Subcutaneous adipose tissue (tissue), 4 donors: ENCODE results near the gene CYB5D1. TPM values are rescaled to one million over a fixed set of nuclear protein-coding genes. Genes with fewer than 3 reads are reported as not detected.

Experiments
- CTCF ChIP-seq: fragments of 450-650 bp; IDR thresholded peaks from one replicate; pipeline ENCODE4 v1.5.1; 2016; ENCODE audit warnings: low read depth, mild to moderate bottlenecking, control low read depth, antibody characterized with exemption, moderate library complexity
- total RNA-seq, 4 donors: library from RNA; depleted of rRNA; stranded (reverse); fragments of >200 nt; gene quantifications; one replicate each; pipeline ENCODE4 v1.1.0, GENCODE V29; 2016

Gene CYB5D1
- total RNA-seq, 4 donors from 2014 or later: 4.1 to 7.7 (median 6.3) TPM

- TF ChIP-seq CTCF: no peak
Measured at GRCh38 chr17:7856011-7856810, 1.6 kb upstream of the CYB5D1 start.

GRCh38 chr17:7856811-7857712 is 741 bp upstream of the CYB5D1 start, which contains the start of gene NAA38:
NAA38 (minus strand) TSS chr17:7857559; CDS start chr17:7857463, 96 bp downstream.
- no peak for TF ChIP-seq CTCF

- no peak for TF ChIP-seq CTCF
Measured at GRCh38 chr17:7858522-7858810, 663 bp downstream of the CYB5D1 start.

GRCh38 chr17:7859028-7859427 is 1.2 kb downstream of the CYB5D1 start:
- no peak for TF ChIP-seq CTCF

GRCh38 chr17:7862692-7863437 is 5.1 kb downstream of the CYB5D1 start:
- no peak for TF ChIP-seq CTCF

GRCh38 chr17:7864995-7865650 is 7.3 kb downstream of the CYB5D1 start:
- TF ChIP-seq CTCF: no peak
